Activated CD4-positive, alpha-beta T cell treated with anti-CD3 and anti-CD28 coated beads for 36 hours (primary cell): ENCODE results near the gene PPP3CA. TPM values are rescaled to one million over a fixed set of nuclear protein-coding genes. Genes with fewer than 3 reads are reported as not detected.
A peak's percentile ranks its signal among the peaks of the same experiment; 100 is the strongest.

Experiments
- ATAC-seq: fragments of 200-7000 bp; cut with Tn5 transposase; one replicate; pipeline ENCODE4 v1.10.0; 2021; ENCODE audit warnings: mild to moderate bottlenecking, moderate library complexity
- CTCF ChIA-PET: fragments of 350-600 bp; sonication (Branson Sonifier 250); formaldehyde crosslinking; loops from one replicate; lab custom pipeline; 2021; ENCODE audit warnings: antibody characterized with exemption; lab: Charles Lee
- POLR2A ChIA-PET: fragments of 350-600 bp; sonication (Branson Sonifier 250); formaldehyde crosslinking; loops from one replicate; lab custom pipeline; 2021; ENCODE audit warnings: antibody characterized with exemption, inconsistent platforms; lab: Charles Lee
- DNase-seq: peaks from one replicate; pipeline ENCODE4 v3.0.0-alpha.2; 2020
- H3K27ac Mint-ChIP-seq: one replicate; pipeline ENCODE4 v1.8.0; 2021; ENCODE audit warnings: mixed read lengths
- H3K27me3 Mint-ChIP-seq: one replicate; pipeline ENCODE4 v1.8.0; 2021; ENCODE audit warnings: mixed read lengths
- H3K36me3 Mint-ChIP-seq: one replicate; pipeline ENCODE4 v1.8.0; 2021; ENCODE audit warnings: low read depth, mixed read lengths
- H3K4me1 Mint-ChIP-seq: one replicate; pipeline ENCODE4 v1.8.0; 2021; ENCODE audit warnings: mixed read lengths
- H3K4me3 Mint-ChIP-seq: one replicate; pipeline ENCODE4 v1.8.0; 2021; ENCODE audit warnings: mild to moderate bottlenecking, moderate library complexity, mixed read lengths
- H3K9me3 Mint-ChIP-seq: one replicate; pipeline ENCODE4 v1.8.0; 2021; ENCODE audit warnings: low read depth, mixed read lengths
- intact Hi-C, 2 experiments: fragments of 100-400 bp; cut with DNase I in 1 of 2; cut with micrococcal nuclease in 1 of 2; formaldehyde crosslinking; loops; one replicate each; pipeline versions ENCODE4 v1.14.2 to v1.15.1; 2022 to 2024; cut with DNase I, micrococcal nuclease
- total RNA-seq, 2 experiments: library from RNA; stranded (reverse); gene quantifications; one replicate each; pipeline ENCODE4 v1.2.3, GENCODE V29; 2021

Gene PPP3CA
- total RNA-seq, 2 experiments from 2014 or later, result 7.6 to 8.3 TPM

- POLR2A ChIA-PET, result interaction anchor here (0.6 kb wide), 1 partner anchor 1480 kb away, joined by 4 read pairs; no protein-coding TSS in a partner anchor
These were observed 326.4 kb downstream of the PPP3CA start for GRCh38 chr4:101020956-101021355.

GRCh38 chr4:101019941-101020401 lies 327.4 kb downstream of the PPP3CA start:
- peaks cover 53% of the 10 kb centered on the region for H3K4me1 Mint-ChIP-seq
- peaks cover 10% of the 10 kb centered on the region for H3K36me3 Mint-ChIP-seq
- H3K27me3 Mint-ChIP-seq, result peaks cover under 1% of the 10 kb centered on the region
- intact Hi-C loops, result loop anchor here (1.0 to 5.0 kb wide), 9 partner anchors 19 to 987 kb away; partner anchors contain the start of gene PPP3CA (in 1 of the 2)
- no peaks in the 10 kb centered on the region for H3K9me3 Mint-ChIP-seq
- DNase-seq, result peak; percentile 27
- ChIA-PET CTCF (interaction anchor here (0.6 to 1.3 kb wide), 5 partner anchors 9 to 928 kb away, joined by 3 to 7 read pairs (median 3); no protein-coding TSS in a partner anchor), POLR2A (interaction anchor here (0.6 to 0.7 kb wide), 3 partner anchors 31 to 136 kb away, joined by 3 to 5 read pairs (median 3); no protein-coding TSS in a partner anchor)
- H3K27ac Mint-ChIP-seq, result peak overlapping the region; percentile 59
- peak; percentile 76 for ATAC-seq
- no peak overlapping the region for H3K4me3 Mint-ChIP-seq

More at GRCh38 chr4:101020956-101021355, 326.4 kb downstream of the PPP3CA start:
- Mint-ChIP-seq H3K27ac (peak overlapping the region; percentile 64), H3K9me3 (no peaks in the 10 kb centered on the region), H3K4me1 (peaks cover 50% of the 10 kb centered on the region), H3K27me3 (no peaks in the 10 kb centered on the region), H3K36me3 (peaks cover 15% of the 10 kb centered on the region), H3K4me3 (no peak overlapping the region)
- DNase-seq (no peak), ATAC-seq (peak; percentile 70)
- CTCF ChIA-PET, result no interaction called here
- intact Hi-C loops, result loop anchor here (1.0 to 5.0 kb wide), 7 partner anchors 18 to 506 kb away; partner anchors contain the start of gene PPP3CA (in 1 of the 2)

- H3K4me3 Mint-ChIP-seq, result no peak overlapping the region
- H3K27ac Mint-ChIP-seq, result peak overlapping the region; percentile 59
- DNase-seq (peak; percentile 21), ATAC-seq (peak; percentile 10)
- H3K4me1 Mint-ChIP-seq, result peaks cover 55% of the 10 kb centered on the region
- no peaks in the 10 kb centered on the region for H3K9me3 Mint-ChIP-seq
- POLR2A ChIA-PET, result interaction anchor here (0.6 kb wide), 2 partner anchors 81 to 136 kb away, joined by 3 to 5 read pairs; no protein-coding TSS in a partner anchor
- H3K36me3 Mint-ChIP-seq, result peaks cover 9% of the 10 kb centered on the region
- peaks cover 4% of the 10 kb centered on the region for H3K27me3 Mint-ChIP-seq
- CTCF ChIA-PET, result interaction anchor here (0.7 to 1.3 kb wide), 3 partner anchors 8 to 341 kb away, joined by 3 read pairs; no protein-coding TSS in a partner anchor
- intact Hi-C loops, result loop anchor here (5.0 kb wide), 2 partner anchors 922 to 988 kb away; no protein-coding TSS in a partner anchor
These were observed 328.0 kb downstream of the PPP3CA start for GRCh38 chr4:101019313-101019712.

GRCh38 chr4:101018836-101019235 lies 328.5 kb downstream of the PPP3CA start:
- no peak for ATAC-seq

GRCh38 chr4:101014417-101014816 lies 332.9 kb downstream of the PPP3CA start:
- Mint-ChIP-seq H3K27ac (no peak overlapping the region), H3K36me3 (no peaks in the 10 kb centered on the region), H3K4me3 (no peak overlapping the region), H3K4me1 (peaks cover 26% of the 10 kb centered on the region), H3K9me3 (no peaks in the 10 kb centered on the region), H3K27me3 (peaks cover 5% of the 10 kb centered on the region)
- POLR2A ChIA-PET, result no interaction called here
- DNase-seq (no peak), ATAC-seq (no peak)
- intact Hi-C loops, result no loop called here
- CTCF ChIA-PET, result interaction anchor here (0.6 to 0.9 kb wide), 2 partner anchors 261 to 1597 kb away, joined by 3 to 4 read pairs; no protein-coding TSS in a partner anchor

More at GRCh38 chr4:101018836-101019235, 328.5 kb downstream of the PPP3CA start:
- no peak for DNase-seq
- intact Hi-C loops, result loop anchor here (5.0 kb wide), 2 partner anchors 922 to 988 kb away; no protein-coding TSS in a partner anchor
- Mint-ChIP-seq H3K4me3 (no peak overlapping the region), H3K36me3 (peaks cover 9% of the 10 kb centered on the region), H3K4me1 (peaks cover 55% of the 10 kb centered on the region), H3K27me3 (peaks cover 4% of the 10 kb centered on the region), H3K9me3 (no peaks in the 10 kb centered on the region), H3K27ac (peak overlapping the region; percentile 0)
- ChIA-PET CTCF (interaction anchor here (1.3 kb wide), 1 partner anchor 8 kb away, joined by 3 read pairs; no protein-coding TSS in a partner anchor), POLR2A (no interaction called here)

GRCh38 chr4:101010987-101011386 lies 336.3 kb downstream of the PPP3CA start:
- intact Hi-C loops, result no loop called here

GRCh38 chr4:101009471-101009870 lies 337.9 kb downstream of the PPP3CA start:
- ChIA-PET POLR2A (no interaction called here), CTCF (no interaction called here)
- H3K27ac Mint-ChIP-seq, result no peak overlapping the region
- peaks cover 2% of the 10 kb centered on the region for H3K4me1 Mint-ChIP-seq
- peaks cover 2% of the 10 kb centered on the region for H3K27me3 Mint-ChIP-seq
- DNase-seq (no peak), ATAC-seq (no peak)
- no peaks in the 10 kb centered on the region for H3K36me3 Mint-ChIP-seq
- H3K4me3 Mint-ChIP-seq, result no peak overlapping the region
- H3K9me3 Mint-ChIP-seq, result no peaks in the 10 kb centered on the region
- intact Hi-C loops, result no loop called here

More at GRCh38 chr4:101010987-101011386, 336.3 kb downstream of the PPP3CA start:
- peaks cover 5% of the 10 kb centered on the region for H3K27me3 Mint-ChIP-seq
- H3K27ac Mint-ChIP-seq, result no peak overlapping the region
- no peaks in the 10 kb centered on the region for H3K9me3 Mint-ChIP-seq
- H3K36me3 Mint-ChIP-seq, result no peaks in the 10 kb centered on the region
- POLR2A ChIA-PET, result no interaction called here
- DNase-seq, result no peak
- ATAC-seq, result no peak
- CTCF ChIA-PET, result interaction anchor here (1.5 kb wide), 1 partner anchor 8 kb away, joined by 3 read pairs; no protein-coding TSS in a partner anchor
- no peak overlapping the region for H3K4me3 Mint-ChIP-seq
- peaks cover 8% of the 10 kb centered on the region for H3K4me1 Mint-ChIP-seq

GRCh38 chr4:101008503-101008902 lies 338.8 kb downstream of the PPP3CA start:
- Mint-ChIP-seq H3K4me3 (no peak overlapping the region), H3K36me3 (no peaks in the 10 kb centered on the region), H3K27me3 (peaks cover 2% of the 10 kb centered on the region), H3K27ac (no peak overlapping the region), H3K9me3 (peaks cover 1% of the 10 kb centered on the region), H3K4me1 (peaks cover 2% of the 10 kb centered on the region)
- intact Hi-C loops, result no loop called here
- POLR2A ChIA-PET, result no interaction called here
- CTCF ChIA-PET, result no interaction called here
- no peak for ATAC-seq
- DNase-seq, result no peak

GRCh38 chr4:101005659-101006058 lies 341.7 kb downstream of the PPP3CA start:
- no peaks in the 10 kb centered on the region for H3K36me3 Mint-ChIP-seq
- H3K9me3 Mint-ChIP-seq, result peaks cover 1% of the 10 kb centered on the region
- no peak overlapping the region for H3K4me3 Mint-ChIP-seq
- CTCF ChIA-PET, result no interaction called here
- no peaks in the 10 kb centered on the region for H3K27me3 Mint-ChIP-seq
- POLR2A ChIA-PET, result interaction anchor here (0.6 kb wide), 1 partner anchor 239 kb away, joined by 3 read pairs; no protein-coding TSS in a partner anchor
- peaks cover 2% of the 10 kb centered on the region for H3K4me1 Mint-ChIP-seq
- intact Hi-C loops, result loop anchor here in 1 of 2 experiments (2.0 kb wide), 1 partner anchor 27 kb away; no protein-coding TSS in a partner anchor
- ATAC-seq (no peak), DNase-seq (no peak)
- no peak overlapping the region for H3K27ac Mint-ChIP-seq

- Mint-ChIP-seq H3K4me1 (no peaks in the 10 kb centered on the region), H3K27me3 (no peaks in the 10 kb centered on the region), H3K4me3 (no peak overlapping the region), H3K36me3 (no peaks in the 10 kb centered on the region), H3K27ac (no peak overlapping the region), H3K9me3 (peaks cover 1% of the 10 kb centered on the region)
- no peak for ATAC-seq
- POLR2A ChIA-PET, result no interaction called here
- intact Hi-C loops, result no loop called here
- DNase-seq, result no peak
- CTCF ChIA-PET, result no interaction called here
These were observed 346.8 kb downstream of the PPP3CA start for GRCh38 chr4:101000496-101000895.

- H3K4me1 Mint-ChIP-seq, result no peaks in the 10 kb centered on the region
- no peaks in the 10 kb centered on the region for H3K36me3 Mint-ChIP-seq
- H3K9me3 Mint-ChIP-seq, result no peaks in the 10 kb centered on the region
- H3K27ac Mint-ChIP-seq, result no peak overlapping the region
- ChIA-PET CTCF (no interaction called here), POLR2A (no interaction called here)
- DNase-seq (no peak), ATAC-seq (no peak)
- no peak overlapping the region for H3K4me3 Mint-ChIP-seq
- intact Hi-C loops, result no loop called here
- no peaks in the 10 kb centered on the region for H3K27me3 Mint-ChIP-seq
These were observed 351.7 kb downstream of the PPP3CA start for GRCh38 chr4:100995671-100996070.
